ENCODE measurements around the gene COL4A2.
A peak's percentile ranks its signal among the peaks of the same experiment; 100 is the strongest.

Gene COL4A2

DNA sequence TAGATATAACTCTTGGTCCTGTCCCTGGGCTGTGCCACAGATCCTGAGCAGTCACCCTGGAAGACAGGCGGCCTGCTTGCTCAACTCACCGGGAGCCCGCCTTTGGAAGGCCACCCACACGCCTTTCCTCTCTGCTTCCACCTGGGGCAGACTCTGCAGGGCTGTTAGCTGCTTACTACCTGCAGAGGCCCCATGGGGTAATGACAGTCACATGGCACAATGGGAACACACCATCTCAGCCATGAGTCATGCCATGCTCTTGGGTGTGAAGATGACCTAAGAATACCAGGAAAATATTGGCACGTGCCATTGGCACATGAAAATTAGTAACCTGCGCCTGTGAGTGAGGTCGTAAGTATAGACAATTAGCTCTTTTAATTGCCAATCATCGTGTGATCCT is 108.6 kb downstream of the COL4A2 start:
- peak; percentile 62 for DNase-seq (ENCODE audit: low read depth)
- TF ChIP-seq, protein P1, sequence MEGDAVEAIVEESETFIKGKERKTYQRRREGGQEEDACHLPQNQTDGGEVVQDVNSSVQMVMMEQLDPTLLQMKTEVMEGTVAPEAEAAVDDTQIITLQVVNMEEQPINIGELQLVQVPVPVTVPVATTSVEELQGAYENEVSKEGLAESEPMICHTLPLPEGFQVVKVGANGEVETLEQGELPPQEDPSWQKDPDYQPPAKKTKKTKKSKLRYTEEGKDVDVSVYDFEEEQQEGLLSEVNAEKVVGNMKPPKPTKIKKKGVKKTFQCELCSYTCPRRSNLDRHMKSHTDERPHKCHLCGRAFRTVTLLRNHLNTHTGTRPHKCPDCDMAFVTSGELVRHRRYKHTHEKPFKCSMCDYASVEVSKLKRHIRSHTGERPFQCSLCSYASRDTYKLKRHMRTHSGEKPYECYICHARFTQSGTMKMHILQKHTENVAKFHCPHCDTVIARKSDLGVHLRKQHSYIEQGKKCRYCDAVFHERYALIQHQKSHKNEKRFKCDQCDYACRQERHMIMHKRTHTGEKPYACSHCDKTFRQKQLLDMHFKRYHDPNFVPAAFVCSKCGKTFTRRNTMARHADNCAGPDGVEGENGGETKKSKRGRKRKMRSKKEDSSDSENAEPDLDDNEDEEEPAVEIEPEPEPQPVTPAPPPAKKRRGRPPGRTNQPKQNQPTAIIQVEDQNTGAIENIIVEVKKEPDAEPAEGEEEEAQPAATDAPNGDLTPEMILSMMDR (conservative IDR thresholded peaks at IDR 0.05; ENCODE audit: control insufficient read depth, insufficient read depth, low read depth, low read length) = no peak
- H3K4me3 ChIP-seq (ENCODE audit: control insufficient read depth, low read depth, low read length) = no peak overlapping the region

GRCh38 chr13:110416131-110417025 is 109.3 kb downstream of the COL4A2 start:
- TF ChIP-seq, protein P1 (conservative IDR thresholded peaks at IDR 0.05; ENCODE audit: control insufficient read depth, insufficient read depth, low read depth, low read length) = no peak
- H3K4me3 ChIP-seq (ENCODE audit: control insufficient read depth, low read depth, low read length) = no peak overlapping the region
- DNase-seq (ENCODE audit: low read depth) = peak; percentile 69

GRCh38 chr13:110418944-110419343 is 111.9 kb downstream of the COL4A2 start:
- no peak for DNase-seq (ENCODE audit: low read depth)
- no peak overlapping the region for H3K4me3 ChIP-seq (ENCODE audit: control insufficient read depth, low read depth, low read length)
- TF ChIP-seq, protein P1 (conservative IDR thresholded peaks at IDR 0.05; ENCODE audit: control insufficient read depth, insufficient read depth, low read depth, low read length) = no peak

DNA sequence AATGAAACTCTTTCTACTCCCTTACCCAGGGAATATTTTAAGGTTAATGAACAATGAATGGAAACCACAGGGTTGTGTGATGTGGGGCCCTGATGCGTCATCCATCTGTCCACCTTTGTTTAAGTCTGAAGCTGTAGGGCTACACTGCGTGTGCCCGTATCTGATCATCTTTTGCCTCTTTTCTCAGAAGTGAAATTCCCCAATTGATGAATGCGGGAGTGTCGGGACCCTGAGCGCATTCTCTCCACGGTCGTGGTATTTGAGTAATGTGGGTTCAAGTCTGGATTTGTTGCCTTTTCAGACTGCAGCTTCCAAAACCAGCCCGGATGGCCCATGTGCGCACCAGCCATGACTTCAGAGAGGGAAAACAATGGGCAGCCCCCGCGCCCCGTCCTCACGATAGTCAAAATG is 112.3 kb downstream of the COL4A2 start:
- TF ChIP-seq, protein P1 (conservative IDR thresholded peaks at IDR 0.05; ENCODE audit: control insufficient read depth, insufficient read depth, low read depth, low read length) = no peak
- H3K4me3 ChIP-seq (ENCODE audit: control insufficient read depth, low read depth, low read length) = no peak overlapping the region
- no peak for DNase-seq (ENCODE audit: low read depth)

DNA sequence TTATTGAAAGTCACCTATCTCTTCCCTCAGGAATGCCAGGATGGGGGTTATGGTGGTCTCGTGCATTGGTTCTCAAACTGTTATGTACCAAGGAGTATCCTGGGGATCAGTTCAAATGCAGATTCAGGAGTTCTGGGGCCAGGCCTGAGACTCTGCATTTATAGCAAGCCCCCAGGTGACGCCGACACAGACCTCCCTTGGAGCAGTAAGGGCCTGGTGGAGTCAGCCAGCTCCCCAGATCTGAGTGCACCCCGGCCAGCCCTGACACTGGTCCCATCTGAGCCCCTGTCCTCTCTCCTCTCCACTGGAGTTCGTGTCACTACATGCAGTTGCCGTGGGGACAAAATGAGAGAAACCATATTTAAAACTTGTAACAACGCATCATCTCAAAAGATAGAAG is 112.9 kb downstream of the COL4A2 start:
- TF ChIP-seq, protein P1 (conservative IDR thresholded peaks at IDR 0.05; ENCODE audit: control insufficient read depth, insufficient read depth, low read depth, low read length) = no peak
- no peak for DNase-seq (ENCODE audit: low read depth)
- H3K4me3 ChIP-seq (ENCODE audit: control insufficient read depth, low read depth, low read length) = no peak overlapping the region

DNA sequence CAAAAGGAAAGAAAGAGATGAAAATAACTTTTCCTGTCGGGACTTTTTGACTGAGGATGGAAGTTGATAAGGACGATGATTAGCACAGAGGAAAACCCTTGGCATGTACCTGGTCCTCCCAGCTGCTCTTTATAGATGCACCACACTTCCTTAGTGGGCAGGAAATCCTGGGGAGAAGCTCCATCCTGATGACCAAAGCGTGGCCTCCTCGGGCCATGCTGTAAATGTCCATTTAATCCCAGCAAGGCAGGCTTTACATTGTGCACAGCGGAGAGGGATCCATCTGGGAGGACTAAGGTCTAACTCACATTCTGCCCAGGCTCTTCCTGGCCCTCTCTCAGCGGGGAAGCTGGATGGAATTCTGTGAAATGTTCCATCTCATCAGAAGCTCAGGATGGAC is 113.5 kb downstream of the COL4A2 start:
- TF ChIP-seq, protein P1 (conservative IDR thresholded peaks at IDR 0.05; ENCODE audit: control insufficient read depth, insufficient read depth, low read depth, low read length) = no peak
- H3K4me3 ChIP-seq (ENCODE audit: control insufficient read depth, low read depth, low read length) = no peak overlapping the region
- no peak for DNase-seq (ENCODE audit: low read depth)
